ENCODE data around the gene TMC1.

DNA sequence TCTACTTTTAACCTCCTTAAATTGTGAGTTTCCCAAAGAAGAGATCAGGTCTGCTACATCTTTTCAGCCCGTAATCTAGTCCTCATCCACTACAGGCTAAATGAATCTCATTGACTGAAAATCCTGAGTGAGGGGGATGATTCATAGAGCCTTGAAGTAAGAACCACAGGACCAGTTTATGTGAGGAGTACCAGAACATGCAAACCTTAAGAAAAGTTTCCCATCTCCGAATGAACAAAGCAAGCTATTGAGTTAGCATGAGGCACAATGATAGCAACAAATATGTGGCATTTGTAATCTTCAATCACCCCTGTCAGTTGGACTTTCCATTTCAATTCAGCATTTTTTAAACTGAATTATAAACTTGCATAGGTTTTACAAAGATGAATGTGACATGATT is 234.4 kb downstream of the TMC1 start:
- no peak for TF ChIP-seq EP300 (IDR thresholded peaks at IDR 0.05)
- TF ChIP-seq, protein P1, sequence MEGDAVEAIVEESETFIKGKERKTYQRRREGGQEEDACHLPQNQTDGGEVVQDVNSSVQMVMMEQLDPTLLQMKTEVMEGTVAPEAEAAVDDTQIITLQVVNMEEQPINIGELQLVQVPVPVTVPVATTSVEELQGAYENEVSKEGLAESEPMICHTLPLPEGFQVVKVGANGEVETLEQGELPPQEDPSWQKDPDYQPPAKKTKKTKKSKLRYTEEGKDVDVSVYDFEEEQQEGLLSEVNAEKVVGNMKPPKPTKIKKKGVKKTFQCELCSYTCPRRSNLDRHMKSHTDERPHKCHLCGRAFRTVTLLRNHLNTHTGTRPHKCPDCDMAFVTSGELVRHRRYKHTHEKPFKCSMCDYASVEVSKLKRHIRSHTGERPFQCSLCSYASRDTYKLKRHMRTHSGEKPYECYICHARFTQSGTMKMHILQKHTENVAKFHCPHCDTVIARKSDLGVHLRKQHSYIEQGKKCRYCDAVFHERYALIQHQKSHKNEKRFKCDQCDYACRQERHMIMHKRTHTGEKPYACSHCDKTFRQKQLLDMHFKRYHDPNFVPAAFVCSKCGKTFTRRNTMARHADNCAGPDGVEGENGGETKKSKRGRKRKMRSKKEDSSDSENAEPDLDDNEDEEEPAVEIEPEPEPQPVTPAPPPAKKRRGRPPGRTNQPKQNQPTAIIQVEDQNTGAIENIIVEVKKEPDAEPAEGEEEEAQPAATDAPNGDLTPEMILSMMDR (IDR thresholded peaks at IDR 0.05): no peak

All from suprapubic skin (tissue), 3 donors.